ENCODE data around the gene SNX14. TPM values are rescaled to one million over a fixed set of nuclear protein-coding genes. Genes with fewer than 3 reads are reported as not detected.

Gene SNX14
- total and polyA plus RNA-seq, 2 of the 13 experiments (the other 11 are each of a cell fraction or from before 2014, with no cell fraction given): 83.5 to 112 TPM

DNA sequence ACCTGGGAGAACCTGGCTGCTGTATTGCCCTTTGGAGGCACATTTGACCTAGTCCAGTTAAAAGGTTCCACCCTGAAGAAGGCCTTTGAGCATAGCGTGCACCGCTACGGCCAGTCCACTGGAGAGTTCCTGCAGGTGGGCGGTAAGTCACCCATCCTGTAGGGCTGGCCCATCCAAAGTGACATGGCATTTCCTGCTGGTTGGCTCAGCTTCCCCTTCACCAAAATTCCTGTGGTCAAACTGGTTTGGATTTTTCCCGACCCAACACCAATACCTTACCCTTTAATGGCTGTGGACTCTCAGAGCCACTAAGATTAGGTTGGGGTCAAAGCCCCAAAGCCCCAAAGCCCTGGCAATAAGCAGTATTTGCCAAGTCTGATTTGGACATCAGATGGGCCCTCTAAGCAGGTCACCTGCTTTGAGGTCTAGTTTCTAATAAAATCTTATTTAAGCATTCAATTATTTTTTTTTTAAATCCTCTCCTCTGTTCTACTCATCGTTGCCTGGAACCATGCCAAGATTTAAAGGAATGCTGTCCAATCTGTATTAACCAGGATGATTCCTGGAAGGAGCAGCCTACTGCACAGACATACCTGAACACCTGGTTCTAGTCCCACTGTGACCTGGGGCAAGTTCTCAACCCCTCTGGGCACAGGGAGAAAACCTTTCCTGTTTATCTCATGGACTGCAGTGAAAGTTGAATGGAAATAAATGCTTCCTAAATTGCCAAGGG, 103.0 kb downstream of the SNX14 start (continued):
- TF ChIP-seq, protein P1, sequence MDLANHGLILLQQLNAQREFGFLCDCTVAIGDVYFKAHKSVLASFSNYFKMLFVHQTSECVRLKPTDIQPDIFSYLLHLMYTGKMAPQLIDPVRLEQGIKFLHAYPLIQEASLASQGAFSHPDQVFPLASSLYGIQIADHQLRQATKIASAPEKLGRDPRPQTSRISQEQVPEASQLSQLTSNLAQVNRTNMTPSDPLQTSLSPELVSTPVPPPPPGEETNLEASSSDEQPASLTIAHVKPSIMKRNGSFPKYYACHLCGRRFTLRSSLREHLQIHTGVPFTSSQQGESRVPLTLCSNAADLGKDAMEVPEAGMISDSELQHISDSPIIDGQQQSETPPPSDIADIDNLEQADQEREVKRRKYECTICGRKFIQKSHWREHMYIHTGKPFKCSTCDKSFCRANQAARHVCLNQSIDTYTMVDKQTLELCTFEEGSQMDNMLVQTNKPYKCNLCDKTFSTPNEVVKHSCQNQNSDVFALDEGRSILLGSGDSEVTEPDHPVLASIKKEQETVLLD (CRISPR knock-in tag; IDR thresholded peaks at IDR 0.05; ENCODE audit: low read depth): no peak
- TF ChIP-seq, protein P2, sequence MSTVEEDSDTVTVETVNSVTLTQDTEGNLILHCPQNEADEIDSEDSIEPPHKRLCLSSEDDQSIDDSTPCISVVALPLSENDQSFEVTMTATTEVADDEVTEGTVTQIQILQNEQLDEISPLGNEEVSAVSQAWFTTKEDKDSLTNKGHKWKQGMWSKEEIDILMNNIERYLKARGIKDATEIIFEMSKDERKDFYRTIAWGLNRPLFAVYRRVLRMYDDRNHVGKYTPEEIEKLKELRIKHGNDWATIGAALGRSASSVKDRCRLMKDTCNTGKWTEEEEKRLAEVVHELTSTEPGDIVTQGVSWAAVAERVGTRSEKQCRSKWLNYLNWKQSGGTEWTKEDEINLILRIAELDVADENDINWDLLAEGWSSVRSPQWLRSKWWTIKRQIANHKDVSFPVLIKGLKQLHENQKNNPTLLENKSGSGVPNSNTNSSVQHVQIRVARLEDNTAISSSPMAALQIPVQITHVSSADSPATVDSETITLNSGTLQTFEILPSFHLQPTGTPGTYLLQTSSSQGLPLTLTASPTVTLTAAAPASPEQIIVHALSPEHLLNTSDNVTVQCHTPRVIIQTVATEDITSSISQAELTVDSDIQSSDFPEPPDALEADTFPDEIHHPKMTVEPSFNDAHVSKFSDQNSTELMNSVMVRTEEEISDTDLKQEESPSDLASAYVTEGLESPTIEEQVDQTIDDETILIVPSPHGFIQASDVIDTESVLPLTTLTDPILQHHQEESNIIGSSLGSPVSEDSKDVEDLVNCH (CRISPR knock-in tag; IDR thresholded peaks at IDR 0.05): no peak

DNA sequence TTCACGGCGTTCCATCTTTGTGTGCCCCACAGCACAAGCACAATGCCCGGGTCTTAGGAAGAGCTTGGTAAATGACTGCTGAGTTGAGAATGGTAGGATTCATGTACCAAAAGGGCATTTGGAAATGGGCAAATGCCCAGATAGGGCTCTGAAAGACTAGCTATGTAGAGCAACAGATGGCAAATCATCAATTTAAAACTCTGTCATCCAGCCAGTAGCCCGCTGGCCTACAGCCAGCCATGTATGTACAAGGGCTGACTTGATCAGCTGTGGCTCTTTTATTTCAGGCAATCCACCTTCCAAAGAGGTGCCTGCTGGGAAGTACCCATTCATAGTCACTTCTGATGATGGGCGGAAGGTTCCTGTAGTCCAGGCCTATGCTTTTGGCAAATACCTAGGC, 108.7 kb downstream of the SNX14 start:
- 72% methylated on average over 5 of the region's 5 CpGs for WGBS (ENCODE audit: low lambda C conversion rate)
- TF ChIP-seq HHEX (CRISPR knock-in tag; IDR thresholded peaks at IDR 0.05): no peak
- TF ChIP-seq SP1 (IDR thresholded peaks at IDR 0.05): no peak
- TF ChIP-seq SP1 (CRISPR knock-in tag; IDR thresholded peaks at IDR 0.05): no peak
- TF ChIP-seq AGO1 (IDR thresholded peaks at IDR 0.05; ENCODE audit: low read depth, low read length, poor library complexity, severe bottlenecking): no peak
- TF ChIP-seq ZFP36 (IDR thresholded peaks at IDR 0.05; ENCODE audit: borderline replicate concordance, low read depth, low read length, partially characterized antibody): no peak
- TF ChIP-seq, protein P3, sequence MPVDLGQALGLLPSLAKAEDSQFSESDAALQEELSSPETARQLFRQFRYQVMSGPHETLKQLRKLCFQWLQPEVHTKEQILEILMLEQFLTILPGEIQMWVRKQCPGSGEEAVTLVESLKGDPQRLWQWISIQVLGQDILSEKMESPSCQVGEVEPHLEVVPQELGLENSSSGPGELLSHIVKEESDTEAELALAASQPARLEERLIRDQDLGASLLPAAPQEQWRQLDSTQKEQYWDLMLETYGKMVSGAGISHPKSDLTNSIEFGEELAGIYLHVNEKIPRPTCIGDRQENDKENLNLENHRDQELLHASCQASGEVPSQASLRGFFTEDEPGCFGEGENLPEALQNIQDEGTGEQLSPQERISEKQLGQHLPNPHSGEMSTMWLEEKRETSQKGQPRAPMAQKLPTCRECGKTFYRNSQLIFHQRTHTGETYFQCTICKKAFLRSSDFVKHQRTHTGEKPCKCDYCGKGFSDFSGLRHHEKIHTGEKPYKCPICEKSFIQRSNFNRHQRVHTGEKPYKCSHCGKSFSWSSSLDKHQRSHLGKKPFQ (CRISPR knock-in tag; IDR thresholded peaks at IDR 0.05; ENCODE audit: insufficient replicate concordance): no peak
- TF ChIP-seq RXRB (CRISPR knock-in tag; IDR thresholded peaks at IDR 0.05; ENCODE audit: borderline replicate concordance): no peak
- no peak for TF ChIP-seq MED13 (CRISPR knock-in tag; IDR thresholded peaks at IDR 0.05)
- no peak for TF ChIP-seq JUN (CRISPR knock-in tag; IDR thresholded peaks at IDR 0.05)
- TF ChIP-seq FOXK1 (CRISPR knock-in tag; IDR thresholded peaks at IDR 0.05; ENCODE audit: borderline replicate concordance, low read depth): no peak
- no peak for TF ChIP-seq FOXA1 (IDR thresholded peaks at IDR 0.05)
- no peak for TF ChIP-seq FOXA1 (CRISPR knock-in tag; IDR thresholded peaks at IDR 0.05)
- no peak for TF ChIP-seq TGIF2 (CRISPR knock-in tag; IDR thresholded peaks at IDR 0.05)
- TF ChIP-seq SCMH1 (CRISPR knock-in tag; IDR thresholded peaks at IDR 0.05; ENCODE audit: borderline replicate concordance): no peak
- no peak for TF ChIP-seq ZNF644 (CRISPR knock-in tag; IDR thresholded peaks at IDR 0.05; ENCODE audit: low read depth)
- H3K27me3 ChIP-seq (ENCODE audit: control insufficient read depth in 1 of 2, insufficient read depth in 2 of 2, low read length in 2 of 2): no peaks in the 10 kb centered on the region
- peaks cover 0 to 3% of the 10 kb centered on the region in 2 experiments; a peak in 1 of 5 replicates for H3K36me3 ChIP-seq (replicated peaks in 1 of 2; ENCODE audit: control insufficient read depth in 1 of 2, insufficient read depth in 2 of 2, low read length in 2 of 2)
- no peaks in the 10 kb centered on the region for H3K9me3 ChIP-seq (ENCODE audit: low read length)
- ChIA-PET POLR2A (no interaction called here), CTCF (ENCODE audit: low intra/inter-chr PET ratio, low total read pairs) (no interaction called here)
- H3K4me2 ChIP-seq (ENCODE audit: low read depth, low read length): no peak overlapping the region
- ATAC-seq (no peak), FAIRE-seq (no peak), DNase-seq (ENCODE audit: low spot score) (no peak)
- in situ Hi-C loops (cut with HindIII; ENCODE audit: extremely low pct_ligation_motif_present, low pct_unique_long_range_greater_than_20kb): loop anchor here (5.0 kb wide), 1 partner anchor 133 kb away; no protein-coding TSS in a partner anchor
- H3K9ac ChIP-seq (ENCODE audit: insufficient read depth, low read depth, low read length): no peak overlapping the region
- H3K79me2 ChIP-seq (ENCODE audit: insufficient read depth, low read length): no peaks in the 10 kb centered on the region
- no peak overlapping the region for H3K4me3 ChIP-seq (replicated peaks in 1 of 3; ENCODE audit: insufficient read depth in 1 of 3, low read depth in 2 of 3, low read length in 3 of 3)
- no peaks in the 10 kb centered on the region for H4K20me1 ChIP-seq (ENCODE audit: insufficient read depth, low read length)
- intact Hi-C loops (cut with micrococcal nuclease; ENCODE audit: unreplicated experiment): no loop called here
- no TSS peak for BruUV-seq (replicated peaks)
- no peak overlapping the region for H3K27ac ChIP-seq (ENCODE audit: extremely low read length, insufficient read depth, low read length)
- no peak overlapping the region for H2AFZ ChIP-seq (ENCODE audit: low read length)
- peaks cover 7% of the 10 kb centered on the region; the same call in 1 of the 2 replicates for H3K4me1 ChIP-seq (ENCODE audit: insufficient read depth, low read length)

Measured in HepG2 (cell line).